GM12801 (cell line): ENCODE measurements around the gene CHIA.

ENCODE experiments used
- CTCF ChIP-seq: IDR thresholded peaks from one replicate; pipeline ENCODE4 v1.5.1; 2011; ENCODE audit warnings: control low read depth; ENCODE audit not compliant: insufficient read length; ENCODE audit errors: extremely low read depth

CHIA gene

GRCh38 chr1:111354584-111354983 is 63.9 kb downstream of the CHIA start:
- TF ChIP-seq CTCF: no peak

- TF ChIP-seq CTCF: no peak
Measured at GRCh38 chr1:111358964-111359363, 68.3 kb downstream of the CHIA start.

- TF ChIP-seq CTCF: no peak
Measured at GRCh38 chr1:111359376-111359775, 68.7 kb downstream of the CHIA start.

DNA sequence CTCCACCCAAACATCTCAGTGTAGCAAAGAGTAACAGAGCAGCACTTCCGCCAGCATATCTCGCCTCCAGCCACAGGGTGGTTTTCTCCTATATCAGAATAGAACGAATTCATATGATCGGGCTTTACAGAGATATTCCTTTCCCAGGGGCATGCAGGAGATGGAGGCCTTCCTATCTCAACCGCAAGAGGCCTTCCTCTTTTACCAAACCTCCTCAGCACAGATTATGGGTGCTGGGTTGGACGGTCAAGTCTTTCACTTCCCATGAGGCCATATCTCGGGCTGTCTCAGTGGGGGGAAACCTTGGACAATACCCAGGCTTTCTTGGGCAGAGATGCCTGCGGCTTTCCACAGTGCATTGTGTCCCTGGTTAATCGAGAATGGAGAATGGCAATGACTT is 71.1 kb downstream of the CHIA start:
- TF ChIP-seq CTCF: no peak

GRCh38 chr1:111364690-111365089 is 74.0 kb downstream of the CHIA start:
- no peak for TF ChIP-seq CTCF

- no peak for TF ChIP-seq CTCF
Measured at GRCh38 chr1:111366256-111366655, 75.6 kb downstream of the CHIA start.

DNA sequence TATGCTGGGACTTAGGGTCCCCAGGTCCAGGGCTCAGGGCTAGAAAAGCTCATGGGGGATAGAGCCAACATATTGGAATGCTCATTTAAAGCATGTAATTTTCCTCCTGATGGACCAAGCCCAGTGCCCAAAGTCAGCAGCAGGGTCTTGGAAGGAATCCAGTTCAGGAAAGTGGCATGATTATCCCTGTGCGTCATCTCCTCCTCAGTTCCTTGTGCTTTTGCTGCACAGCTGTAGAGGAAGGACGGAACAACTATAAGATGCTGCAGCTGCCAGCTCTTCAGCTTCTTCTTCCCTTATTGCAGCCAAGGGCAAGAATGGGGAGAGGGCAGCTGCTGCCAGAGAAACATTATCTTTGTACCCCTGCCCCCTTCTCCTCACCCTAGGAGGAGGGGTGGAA is 78.5 kb downstream of the CHIA start:
- no peak for TF ChIP-seq CTCF

- TF ChIP-seq CTCF: no peak
Measured at GRCh38 chr1:111369645-111370044, 79.0 kb downstream of the CHIA start.
